Mesenteric fat pad (tissue), 1 donor: ENCODE data around the gene CLSTN1. TPM values are rescaled to one million over a fixed set of nuclear protein-coding genes. Genes with fewer than 3 reads are reported as not detected.

ENCODE experiments used
- DNase-seq: peaks from one replicate; pipeline ENCODE4 v3.0.0-alpha.2; 2020; ENCODE audit warnings: low spot score
- total RNA-seq: library from RNA; stranded (reverse); fragmentation: NEBNext Ultra II Directional; extraction: Animal tissue kit (Norgen Biotek cat#: 25700); gene quantifications from one replicate; pipeline ENCODE4 v1.2.1, GENCODE V29; 2021
- donor health status: DM: yes; HTN: yes; CAD: no.

Gene CLSTN1
- total RNA-seq, 1 donor from 2014 or later, result 43.6 TPM

DNA sequence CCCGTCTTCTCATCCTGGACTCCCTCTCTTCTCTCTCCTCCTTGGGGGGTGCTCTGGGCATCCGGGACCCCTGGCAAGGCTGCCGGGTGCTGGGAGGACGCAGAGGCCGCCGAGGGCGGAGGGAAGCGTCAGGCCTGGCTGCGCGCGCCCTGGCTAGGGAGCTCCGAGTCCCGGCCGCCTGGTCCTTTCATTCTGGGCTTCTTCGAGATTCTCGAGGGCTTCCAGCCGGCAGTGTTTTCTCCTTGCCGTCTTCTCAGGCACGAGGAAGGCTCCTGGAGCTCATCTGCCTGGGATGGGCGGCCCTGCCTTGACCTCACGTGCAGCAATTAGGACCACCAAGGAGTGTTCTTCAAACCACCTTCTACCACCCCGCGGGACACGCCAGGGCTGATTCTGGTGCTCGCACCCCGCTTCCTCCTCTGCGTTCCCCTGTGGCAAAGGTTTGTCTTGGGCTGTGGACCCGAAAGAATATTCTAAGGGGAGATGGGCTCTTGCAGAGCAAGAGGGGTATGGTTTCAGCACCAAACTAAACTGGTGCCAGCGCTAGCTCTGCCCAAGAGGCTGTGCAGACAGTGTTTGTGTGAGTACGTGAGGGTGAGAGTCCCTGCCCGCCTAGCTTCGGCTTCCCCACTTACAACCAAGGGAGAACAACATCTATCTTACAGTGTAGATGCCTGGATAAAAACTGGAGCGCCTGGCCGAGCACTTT is 135.7 kb downstream of the CLSTN1 start:
- DNase-seq, result no peak

DNA sequence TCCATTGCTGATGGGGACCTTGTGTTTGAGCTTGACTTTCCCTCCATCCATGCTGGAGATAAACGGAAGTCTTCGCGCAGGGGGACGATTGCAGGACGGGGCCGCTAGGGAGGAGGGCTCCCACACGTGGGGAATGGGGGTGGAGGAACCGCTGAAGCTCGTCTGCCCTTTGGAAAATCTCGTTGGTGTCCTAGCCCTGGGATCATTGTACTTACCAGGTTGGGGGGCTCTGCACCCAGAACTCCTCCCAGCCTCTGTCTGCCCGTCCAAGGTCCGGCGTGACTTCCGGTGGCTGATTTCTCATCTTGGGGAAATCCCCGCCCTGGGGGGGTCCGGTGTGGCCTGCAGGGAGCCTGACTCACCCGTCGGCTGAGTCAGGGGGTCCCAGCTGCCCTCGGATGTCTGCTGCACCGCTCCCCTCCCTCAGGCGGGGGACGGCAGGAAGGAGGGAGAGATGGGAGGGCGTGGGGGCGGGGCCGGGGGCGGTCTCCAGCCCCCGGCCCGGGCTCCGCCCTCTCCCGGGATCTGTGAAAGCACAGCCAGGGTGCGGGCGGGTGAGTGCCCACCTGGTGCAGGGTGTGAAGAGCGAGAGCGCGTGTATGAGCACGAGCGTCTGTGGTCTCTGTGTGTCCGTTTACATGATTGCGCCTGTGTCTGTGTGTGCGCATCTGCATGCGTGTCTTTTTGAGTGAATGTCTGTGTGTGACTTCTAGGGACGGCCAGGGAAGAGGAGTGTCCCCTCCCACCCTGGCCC is 136.5 kb downstream of the CLSTN1 start:
- peak; percentile 90 for DNase-seq

DNA sequence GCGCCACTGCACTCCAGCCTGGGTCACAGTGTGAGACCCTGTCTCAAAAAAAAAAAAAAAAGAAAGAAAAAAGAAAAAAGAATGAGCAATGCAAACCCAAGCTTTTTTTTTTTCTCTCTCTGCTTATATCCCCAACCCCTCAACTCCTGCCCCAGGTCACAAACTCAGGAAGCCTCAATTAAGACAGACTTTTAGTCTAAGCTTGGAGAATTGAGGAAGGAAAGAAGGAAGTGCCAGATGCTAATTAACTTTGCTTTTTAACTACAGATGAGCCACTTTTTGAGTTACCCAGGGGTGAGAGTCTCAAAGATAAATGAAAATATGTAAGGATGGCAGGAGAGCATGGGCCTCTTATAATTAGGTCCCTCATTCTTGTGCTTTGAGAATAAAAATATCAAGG is 139.0 kb downstream of the CLSTN1 start:
- DNase-seq, result no peak

DNA sequence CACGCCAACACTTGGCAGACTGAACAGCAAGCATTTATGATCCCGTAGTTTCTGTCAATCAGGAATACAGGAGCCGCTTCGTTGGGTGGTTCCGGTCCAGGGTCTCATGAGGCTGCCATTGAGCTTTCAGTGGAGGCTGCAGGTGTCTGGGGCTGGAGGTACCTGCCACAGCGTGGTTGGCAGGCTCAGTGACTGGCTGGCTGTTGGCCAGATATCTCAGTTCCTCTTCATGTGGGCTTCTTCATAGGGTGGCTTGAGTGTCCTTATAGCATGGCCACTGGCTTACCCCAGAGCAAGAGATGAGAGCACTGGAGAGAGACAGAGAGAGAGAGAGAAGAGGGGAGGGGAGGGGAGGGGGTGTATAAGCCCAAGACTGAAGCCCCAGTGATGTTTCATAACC is 142.9 kb downstream of the CLSTN1 start:
- DNase-seq, result no peak

DNA sequence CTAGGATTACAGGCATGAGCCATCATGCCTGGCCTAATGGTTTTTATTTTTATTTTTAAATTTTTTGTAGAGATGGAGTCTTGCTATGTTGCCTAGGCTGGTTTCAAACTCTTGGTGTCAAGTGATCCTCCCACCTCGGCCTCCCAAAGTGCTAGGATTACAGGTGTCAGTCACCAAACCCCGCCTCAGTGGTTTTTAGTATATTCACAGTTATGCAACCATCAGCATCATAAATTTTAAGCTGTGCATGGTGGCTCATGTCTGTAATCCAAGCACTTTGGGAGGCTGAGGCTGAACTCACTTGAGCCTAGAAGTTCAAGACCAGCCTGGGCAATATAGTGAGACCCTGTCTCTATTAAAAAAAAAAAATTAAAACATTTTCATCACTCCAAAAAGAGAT is 143.7 kb downstream of the CLSTN1 start:
- no peak for DNase-seq

Other genes starting within 250 kb of the CLSTN1 start
- gene TMEM201, start 235.1 kb downstream of the CLSTN1 start, total RNA-seq, result 9.8 TPM
- gene PIK3CD, start 172.2 kb downstream of the CLSTN1 start, total RNA-seq, result 14.5 TPM
- 29.8 TPM for gene CTNNBIP1, start 86.3 kb upstream of the CLSTN1 start, total RNA-seq
- 23.4 TPM for gene LZIC, start 119.4 kb upstream of the CLSTN1 start, total RNA-seq
- 11.9 TPM for gene NMNAT1, start 119.5 kb upstream of the CLSTN1 start, total RNA-seq
- 267 TPM for gene RBP7, start 173.3 kb upstream of the CLSTN1 start, total RNA-seq
- 39.8 TPM for gene UBE4B, start 209.0 kb upstream of the CLSTN1 start, total RNA-seq